Vagina (tissue), 2 donors: Measurements from ENCODE around the gene ZNF441. TPM values are rescaled to one million over a fixed set of nuclear protein-coding genes. Genes with fewer than 3 reads are reported as not detected.

ENCODE experiments used
- DNase-seq, 2 donors: peaks; one replicate each; pipeline ENCODE4 v3.0.0-alpha.2; 2017; ENCODE audit errors: extremely low spot score in 2 of 2
- H3K27ac ChIP-seq: fragments of 200-600 bp; sonication (generic); one replicate; pipeline ENCODE4 v1.5.1; 2019
- H3K27me3 ChIP-seq: fragments of 200-600 bp; sonication (generic); one replicate; pipeline ENCODE4 v1.5.1; 2019
- H3K36me3 ChIP-seq, 2 donors: fragments of 200-600 bp; sonication (generic); one replicate each; pipeline ENCODE4 v1.5.1; 2017 to 2019
- H3K4me1 ChIP-seq: fragments of 200-600 bp; sonication (generic); one replicate; pipeline ENCODE4 v1.5.1; 2019
- H3K4me3 ChIP-seq, 2 donors: fragments of 200-600 bp; sonication (generic); 1 replicate in 1 of 2; 2 replicates in 1 of 2; pipeline ENCODE4 v1.5.1; 2016 to 2019
- H3K9me3 ChIP-seq: fragments of 200-600 bp; sonication (generic); one replicate; pipeline ENCODE4 v1.5.1; 2019
- CTCF ChIP-seq, 3 experiments: fragments of 450-650 bp in 2 of 3; fragments of 200-600 bp in 1 of 3; sonication (generic) in 1 of 3; IDR thresholded peaks; one replicate each; pipeline ENCODE4 v1.5.1; 2017 to 2019; ENCODE audit warnings: antibody characterized with exemption in 3 of 3, mild to moderate bottlenecking in 2 of 3, moderate library complexity in 2 of 3
- POLR2A ChIP-seq, 2 donors: fragments of 450-650 bp; IDR thresholded peaks; one replicate each; pipeline ENCODE4 v1.6.1; 2017; ENCODE audit warnings: antibody characterized with exemption in 2 of 2, mild to moderate bottlenecking in 2 of 2, moderate library complexity in 2 of 2
- POLR2AphosphoS5 ChIP-seq, 2 donors: sonication (generic); formaldehyde crosslinking; IDR thresholded peaks; one replicate each; pipeline ENCODE4 v1.9.0; 2017; ENCODE audit warnings: antibody characterized with exemption in 2 of 2, mild to moderate bottlenecking in 2 of 2, low read depth in 1 of 2; ENCODE audit not compliant: insufficient read depth in 1 of 2
- intact Hi-C: fragments of 100-400 bp; cut with DNase I; formaldehyde crosslinking; loops from one replicate; pipeline ENCODE4 v1.15.1; 2023
- total RNA-seq: library from RNA; depleted of rRNA; stranded (reverse); fragments of >200 nt; gene quantifications from one replicate; pipeline ENCODE4 v1.2.3, GENCODE V29; 2016

Gene ZNF441
- total RNA-seq, 1 donor from 2014 or later = 7.1 TPM

- TF ChIP-seq POLR2A (IDR thresholded peaks at IDR 0.05) (no peak), CTCF (IDR thresholded peaks at IDR 0.05) (no peak), POLR2AphosphoS5 (IDR thresholded peaks at IDR 0.05; ENCODE audit: insufficient read depth in 1 of 2, low read depth in 1 of 2) (no peak)
- peaks cover 27% of the 10 kb centered on the region for H3K9me3 ChIP-seq
- peak overlapping the region in 1 of 2 donors; percentile 10 for H3K4me3 ChIP-seq
- no peak overlapping the region for H3K27ac ChIP-seq
- intact Hi-C loops = no loop called here
- peaks cover 0 to 73% of the 10 kb centered on the region in 2 donors for H3K36me3 ChIP-seq
- H3K27me3 ChIP-seq = no peaks in the 10 kb centered on the region
- H3K4me1 ChIP-seq = no peaks in the 10 kb centered on the region
- DNase-seq = no peak
Measured at GRCh38 chr19:11832253-11832912, 65.6 kb downstream of the ZNF441 start.

- intact Hi-C loops = no loop called here
- Histone ChIP-seq H3K9me3 (peaks cover 26% of the 10 kb centered on the region), H3K4me3 (no peak overlapping the region), H3K27me3 (no peaks in the 10 kb centered on the region), H3K36me3 (peaks cover 0 to 63% of the 10 kb centered on the region in 2 donors), H3K4me1 (no peaks in the 10 kb centered on the region), H3K27ac (no peak overlapping the region)
- TF ChIP-seq POLR2A (IDR thresholded peaks at IDR 0.05) = no peak
- no peak for TF ChIP-seq POLR2AphosphoS5 (IDR thresholded peaks at IDR 0.05; ENCODE audit: insufficient read depth in 1 of 2, low read depth in 1 of 2)
- TF ChIP-seq CTCF (IDR thresholded peaks at IDR 0.05) = no peak
- no peak for DNase-seq
Measured at GRCh38 chr19:11833541-11833940, 66.7 kb downstream of the ZNF441 start.

Other genes with a start within 250 kb of the ZNF441 start
- 49.6 TPM for gene ECSIT, start 237.9 kb upstream of the ZNF441 start, total RNA-seq
- gene CNN1, start 228.1 kb upstream of the ZNF441 start, total RNA-seq = 276 TPM
- gene ELOF1, start 207.8 kb upstream of the ZNF441 start, total RNA-seq = 28.0 TPM
- gene ACP5, start 189.4 kb upstream of the ZNF441 start, total RNA-seq = 6.1 TPM
- 7.1 TPM for gene ZNF627, start 169.5 kb upstream of the ZNF441 start, total RNA-seq
- gene ZNF823, start 28.1 kb upstream of the ZNF441 start, total RNA-seq = 14.2 TPM
- gene ZNF491, start 31.5 kb downstream of the ZNF441 start, total RNA-seq = 5.2 TPM
- 21.4 TPM for gene ZNF440, start 47.3 kb downstream of the ZNF441 start, total RNA-seq
- 5.9 TPM for gene ZNF439, start 81.7 kb downstream of the ZNF441 start, total RNA-seq
- gene ZNF69, start 120.8 kb downstream of the ZNF441 start, total RNA-seq = 12.3 TPM
- 14.7 TPM for gene ZNF700, start 158.1 kb downstream of the ZNF441 start, total RNA-seq
- 2.9 TPM for gene ZNF763, start 198.0 kb downstream of the ZNF441 start, total RNA-seq